ENCODE data around the gene RPRML.

The RPRML gene

GRCh38 chr17:46947216-46947615 lies 31.8 kb downstream of the RPRML start:
- H3K4me1 ChIP-seq (ENCODE audit: control insufficient read depth in 2 of 2, insufficient read depth in 2 of 2, low read length in 2 of 2), result no peaks in the 10 kb centered on the region
- no peaks in the 10 kb centered on the region for H3K9me3 ChIP-seq (ENCODE audit: control insufficient read depth in 2 of 2, low read length in 2 of 2)
- no peak overlapping the region for H3K27ac ChIP-seq (ENCODE audit: low read depth in 2 of 2, low read length in 2 of 2)
- H3K9ac ChIP-seq (ENCODE audit: low read depth in 1 of 2, low read length in 2 of 2), result no peak overlapping the region
- peaks cover 0 to 5% of the 10 kb centered on the region in 2 donors for H3K27me3 ChIP-seq (ENCODE audit: control insufficient read depth in 2 of 2, insufficient read depth in 2 of 2, low read length in 2 of 2)
- no peaks in the 10 kb centered on the region for H3K36me3 ChIP-seq (ENCODE audit: control insufficient read depth in 2 of 2, insufficient read depth in 2 of 2, low read length in 2 of 2)
- H3K4me3 ChIP-seq (ENCODE audit: low read length in 2 of 2), result no peak overlapping the region

GRCh38 chr17:46944931-46945330 lies 34.1 kb downstream of the RPRML start:
- Histone ChIP-seq H3K4me3 (ENCODE audit: low read length in 2 of 2) (no peak overlapping the region), H3K27ac (ENCODE audit: low read depth in 2 of 2, low read length in 2 of 2) (no peak overlapping the region), H3K36me3 (ENCODE audit: control insufficient read depth in 2 of 2, insufficient read depth in 2 of 2, low read length in 2 of 2) (peaks cover 11 to 17% of the 10 kb centered on the region in 2 donors), H3K9ac (ENCODE audit: low read depth in 1 of 2, low read length in 2 of 2) (no peak overlapping the region), H3K9me3 (ENCODE audit: control insufficient read depth in 2 of 2, low read length in 2 of 2) (no peaks in the 10 kb centered on the region), H3K4me1 (ENCODE audit: control insufficient read depth in 2 of 2, insufficient read depth in 2 of 2, low read length in 2 of 2) (no peaks in the 10 kb centered on the region), H3K27me3 (ENCODE audit: control insufficient read depth in 2 of 2, insufficient read depth in 2 of 2, low read length in 2 of 2) (peaks cover 0 to 5% of the 10 kb centered on the region in 2 donors)

GRCh38 chr17:46943501-46944393 lies 35.3 kb downstream of the RPRML start:
- no peaks in the 10 kb centered on the region for H3K4me1 ChIP-seq (ENCODE audit: control insufficient read depth in 2 of 2, insufficient read depth in 2 of 2, low read length in 2 of 2)
- no peak overlapping the region for H3K9ac ChIP-seq (ENCODE audit: low read depth in 1 of 2, low read length in 2 of 2)
- no peak overlapping the region for H3K27ac ChIP-seq (ENCODE audit: low read depth in 2 of 2, low read length in 2 of 2)
- peaks cover 23 to 29% of the 10 kb centered on the region in 2 donors for H3K36me3 ChIP-seq (ENCODE audit: control insufficient read depth in 2 of 2, insufficient read depth in 2 of 2, low read length in 2 of 2)
- no peak overlapping the region for H3K4me3 ChIP-seq (ENCODE audit: low read length in 2 of 2)
- H3K9me3 ChIP-seq (ENCODE audit: control insufficient read depth in 2 of 2, low read length in 2 of 2), result no peaks in the 10 kb centered on the region
- peaks cover 0 to 5% of the 10 kb centered on the region in 2 donors for H3K27me3 ChIP-seq (ENCODE audit: control insufficient read depth in 2 of 2, insufficient read depth in 2 of 2, low read length in 2 of 2)

- no peak overlapping the region for H3K9ac ChIP-seq (ENCODE audit: low read depth in 1 of 2, low read length in 2 of 2)
- H3K27ac ChIP-seq (ENCODE audit: low read depth in 2 of 2, low read length in 2 of 2), result no peak overlapping the region
- peaks cover 28 to 34% of the 10 kb centered on the region in 2 donors for H3K36me3 ChIP-seq (ENCODE audit: control insufficient read depth in 2 of 2, insufficient read depth in 2 of 2, low read length in 2 of 2)
- peaks cover 0 to 5% of the 10 kb centered on the region in 2 donors for H3K27me3 ChIP-seq (ENCODE audit: control insufficient read depth in 2 of 2, insufficient read depth in 2 of 2, low read length in 2 of 2)
- H3K4me3 ChIP-seq (ENCODE audit: low read length in 2 of 2), result no peak overlapping the region
- no peaks in the 10 kb centered on the region for H3K4me1 ChIP-seq (ENCODE audit: control insufficient read depth in 2 of 2, insufficient read depth in 2 of 2, low read length in 2 of 2)
- no peaks in the 10 kb centered on the region for H3K9me3 ChIP-seq (ENCODE audit: control insufficient read depth in 2 of 2, low read length in 2 of 2)
These were observed 35.9 kb downstream of the RPRML start for GRCh38 chr17:46943218-46943500.

GRCh38 chr17:46942441-46943217 lies 36.4 kb downstream of the RPRML start:
- Histone ChIP-seq H3K27me3 (ENCODE audit: control insufficient read depth in 2 of 2, insufficient read depth in 2 of 2, low read length in 2 of 2) (peaks cover 0 to 5% of the 10 kb centered on the region in 2 donors), H3K9me3 (ENCODE audit: control insufficient read depth in 2 of 2, low read length in 2 of 2) (no peaks in the 10 kb centered on the region), H3K27ac (ENCODE audit: low read depth in 2 of 2, low read length in 2 of 2) (no peak overlapping the region), H3K9ac (ENCODE audit: low read depth in 1 of 2, low read length in 2 of 2) (no peak overlapping the region), H3K4me1 (ENCODE audit: control insufficient read depth in 2 of 2, insufficient read depth in 2 of 2, low read length in 2 of 2) (no peaks in the 10 kb centered on the region), H3K4me3 (ENCODE audit: low read length in 2 of 2) (no peak overlapping the region), H3K36me3 (ENCODE audit: control insufficient read depth in 2 of 2, insufficient read depth in 2 of 2, low read length in 2 of 2) (peaks cover 29 to 34% of the 10 kb centered on the region in 2 donors)

- peaks cover 0 to 6% of the 10 kb centered on the region in 2 donors for H3K4me1 ChIP-seq (ENCODE audit: control insufficient read depth in 2 of 2, insufficient read depth in 2 of 2, low read length in 2 of 2)
- H3K4me3 ChIP-seq (ENCODE audit: low read length in 2 of 2), result no peak overlapping the region
- H3K36me3 ChIP-seq (ENCODE audit: control insufficient read depth in 2 of 2, insufficient read depth in 2 of 2, low read length in 2 of 2), result peaks cover 41 to 45% of the 10 kb centered on the region in 2 donors
- no peak overlapping the region for H3K27ac ChIP-seq (ENCODE audit: low read depth in 2 of 2, low read length in 2 of 2)
- H3K9me3 ChIP-seq (ENCODE audit: control insufficient read depth in 2 of 2, low read length in 2 of 2), result no peaks in the 10 kb centered on the region
- H3K9ac ChIP-seq (ENCODE audit: low read depth in 1 of 2, low read length in 2 of 2), result no peak overlapping the region
- peaks cover 0 to 4% of the 10 kb centered on the region in 2 donors for H3K27me3 ChIP-seq (ENCODE audit: control insufficient read depth in 2 of 2, insufficient read depth in 2 of 2, low read length in 2 of 2)
These were observed 38.2 kb downstream of the RPRML start for GRCh38 chr17:46940692-46941404.

GRCh38 chr17:46935658-46936266 lies 43.3 kb downstream of the RPRML start:
- no peaks in the 10 kb centered on the region for H3K9me3 ChIP-seq (ENCODE audit: control insufficient read depth in 2 of 2, low read length in 2 of 2)
- no peaks in the 10 kb centered on the region for H3K27me3 ChIP-seq (ENCODE audit: control insufficient read depth in 2 of 2, insufficient read depth in 2 of 2, low read length in 2 of 2)
- peak overlapping the region in 1 of 2 donors; percentile 81 for H3K27ac ChIP-seq (ENCODE audit: low read depth in 2 of 2, low read length in 2 of 2)
- H3K4me3 ChIP-seq (ENCODE audit: low read length in 2 of 2), result no peak overlapping the region
- peak overlapping the region in 1 of 2 donors; percentile 30 for H3K9ac ChIP-seq (ENCODE audit: low read depth in 1 of 2, low read length in 2 of 2)
- peaks cover 81 to 82% of the 10 kb centered on the region in 2 donors for H3K36me3 ChIP-seq (ENCODE audit: control insufficient read depth in 2 of 2, insufficient read depth in 2 of 2, low read length in 2 of 2)
- H3K4me1 ChIP-seq (ENCODE audit: control insufficient read depth in 2 of 2, insufficient read depth in 2 of 2, low read length in 2 of 2), result peaks cover 0 to 10% of the 10 kb centered on the region in 2 donors

- H3K36me3 ChIP-seq (ENCODE audit: control insufficient read depth in 2 of 2, insufficient read depth in 2 of 2, low read length in 2 of 2), result peaks cover 59 to 62% of the 10 kb centered on the region in 2 donors
These were observed 47.5 kb downstream of the RPRML start for GRCh38 chr17:46931596-46931995.

GRCh38 chr17:46930051-46930450 lies 49.0 kb downstream of the RPRML start:
- no peak overlapping the region for H3K27ac ChIP-seq (ENCODE audit: low read depth in 2 of 2, low read length in 2 of 2)
- H3K9me3 ChIP-seq (ENCODE audit: control insufficient read depth in 2 of 2, low read length in 2 of 2), result no peaks in the 10 kb centered on the region
- H3K36me3 ChIP-seq (ENCODE audit: control insufficient read depth in 2 of 2, insufficient read depth in 2 of 2, low read length in 2 of 2), result peaks cover 45 to 46% of the 10 kb centered on the region in 2 donors
- no peaks in the 10 kb centered on the region for H3K27me3 ChIP-seq (ENCODE audit: control insufficient read depth in 2 of 2, insufficient read depth in 2 of 2, low read length in 2 of 2)
- no peak overlapping the region for H3K4me3 ChIP-seq (ENCODE audit: low read length in 2 of 2)
- H3K9ac ChIP-seq (ENCODE audit: low read depth in 1 of 2, low read length in 2 of 2), result no peak overlapping the region
- H3K4me1 ChIP-seq (ENCODE audit: control insufficient read depth in 2 of 2, insufficient read depth in 2 of 2, low read length in 2 of 2), result peaks cover 0 to 4% of the 10 kb centered on the region in 2 donors

More at GRCh38 chr17:46931596-46931995, 47.5 kb downstream of the RPRML start:
- Histone ChIP-seq H3K27ac (ENCODE audit: low read depth in 2 of 2, low read length in 2 of 2) (no peak overlapping the region), H3K9ac (ENCODE audit: low read depth in 1 of 2, low read length in 2 of 2) (no peak overlapping the region), H3K4me1 (ENCODE audit: control insufficient read depth in 2 of 2, insufficient read depth in 2 of 2, low read length in 2 of 2) (peaks cover 0 to 14% of the 10 kb centered on the region in 2 donors), H3K9me3 (ENCODE audit: control insufficient read depth in 2 of 2, low read length in 2 of 2) (no peaks in the 10 kb centered on the region), H3K27me3 (ENCODE audit: control insufficient read depth in 2 of 2, insufficient read depth in 2 of 2, low read length in 2 of 2) (no peaks in the 10 kb centered on the region), H3K4me3 (ENCODE audit: low read length in 2 of 2) (no peak overlapping the region)

All from mucosa of rectum (tissue), 2 donors.